HUES64 (cell line): ENCODE results near the gene GBGT1. TPM values are rescaled to one million over a fixed set of nuclear protein-coding genes. Genes with fewer than 3 reads are reported as not detected.
"Not testable (repeated sequence)": the region's sequence is repeated elsewhere in the genome, so short reads cannot be mapped to it uniquely, and the experiment has no call there.

Source experiments
- H3K27ac ChIP-seq: 2 replicates; pipeline ENCODE4 v1.7.0; 2013; ENCODE audit warnings: low read depth, low read length, inconsistent platforms
- H3K27me3 ChIP-seq: 2 replicates; pipeline ENCODE4 v1.6.1; 2013; ENCODE audit warnings: mild to moderate bottlenecking, low read length; ENCODE audit not compliant: insufficient read depth
- H3K36me3 ChIP-seq: 2 replicates; pipeline ENCODE4 v1.6.1; 2013; ENCODE audit warnings: mild to moderate bottlenecking, low read length; ENCODE audit not compliant: insufficient read depth
- H3K4me1 ChIP-seq: 2 replicates; pipeline ENCODE4 v1.6.1; 2013; ENCODE audit warnings: mild to moderate bottlenecking, low read length, moderate library complexity; ENCODE audit not compliant: insufficient read depth
- H3K4me3 ChIP-seq: 2 replicates; pipeline ENCODE4 v1.5.1; 2013; ENCODE audit warnings: mild to moderate bottlenecking, low read length, moderate library complexity
- H3K9ac ChIP-seq: 2 replicates; pipeline ENCODE4 v1.6.1; 2013; ENCODE audit warnings: mild to moderate bottlenecking, low read depth, low read length
- H3K9me3 ChIP-seq: 2 replicates; pipeline ENCODE4 v1.6.1; 2013; ENCODE audit warnings: low read depth, low read length; ENCODE audit not compliant: insufficient read depth
- WGBS: fragments of 150-250, 120-280 bp; methylation state at CpG from one replicate; pipeline ENCODE4 v1.1.7; 2013; ENCODE audit warnings: missing lambda C conversion rate; 5-methylcytosine and 5-hydroxymethylcytosine counted together
- polyA plus RNA-seq, 2 experiments: library from polyadenylated mRNA; stranded (reverse); fragments of 50-300 nt; gene quantifications; one replicate each; pipeline ENCODE4 v1.2.3, GENCODE V29; 2013

The GBGT1 gene
- 4.8 TPM for polyA plus RNA-seq (2013, experiment 1 of 2)
- 4.9 TPM for polyA plus RNA-seq (2013, experiment 2 of 2)

DNA sequence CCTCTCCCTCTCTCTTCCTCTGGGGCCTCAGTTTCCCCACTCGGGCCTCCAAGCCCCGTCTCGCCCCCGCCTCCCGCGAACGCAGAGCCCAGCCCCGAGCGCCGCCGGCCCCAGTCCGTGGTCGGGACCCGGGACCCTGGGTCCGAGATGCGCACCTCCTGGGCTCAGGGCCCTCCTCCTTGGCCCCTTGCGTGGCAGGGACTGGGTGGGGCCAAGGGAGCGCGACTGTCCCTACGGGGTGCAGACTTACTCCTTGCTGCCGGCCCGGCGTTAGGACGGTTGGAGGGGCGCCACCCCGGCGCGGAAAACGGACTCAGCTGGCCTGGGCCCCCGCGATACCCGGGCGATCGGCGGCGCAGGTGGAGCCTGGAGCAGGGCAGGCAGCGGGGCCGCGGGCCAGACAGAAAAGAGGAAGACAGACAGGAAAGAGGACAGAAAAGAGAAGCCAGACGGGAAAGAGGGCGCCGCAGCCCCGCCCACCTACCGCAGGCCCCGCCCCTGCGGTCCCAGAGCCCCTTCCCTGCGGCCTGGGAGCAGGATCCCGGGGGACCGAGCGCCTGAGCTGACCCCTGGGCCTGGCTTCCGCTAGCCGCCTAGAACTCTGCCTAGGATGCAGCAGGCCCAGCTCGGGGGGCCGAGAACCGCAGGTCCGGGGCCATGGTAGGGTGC, at the start of gene GBGT1:
TSS of gene GBGT1 (minus strand) at position 411 of the 669 bp plus-strand sequence. CDS start 1,502 bp downstream, outside the sequence.
- peak within 1 kb of the TSS; percentile 56 for H3K4me3 ChIP-seq
- H3K9ac ChIP-seq, result peak within 1 kb of the TSS; percentile 37
- no peaks in the 10 kb centered on the region for H3K36me3 ChIP-seq
- no peak within 1 kb of the TSS for H3K27ac ChIP-seq
- 3% methylated on average over 56 of the region's 56 CpGs for WGBS
- no peaks in the 10 kb centered on the region for H3K9me3 ChIP-seq
- peaks cover 24% of the 10 kb centered on the region for H3K27me3 ChIP-seq
- no peaks in the 10 kb centered on the region; the same call in 1 of the 2 replicates for H3K4me1 ChIP-seq

GRCh38 chr9:133210609-133211008, 46.9 kb upstream of the GBGT1 start:
- Histone ChIP-seq H3K27ac (no peak overlapping the region), H3K9ac (no peak overlapping the region), H3K36me3 (no peaks in the 10 kb centered on the region), H3K4me1 (no peaks in the 10 kb centered on the region), H3K9me3 (0 out of 2 replicates have a peak, but pooled peaks cover 4% of the 10 kb centered on the region), H3K27me3 (peaks cover 55% of the 10 kb centered on the region), H3K4me3 (no peak overlapping the region)
- 87% methylated on average over 7 of the region's 7 CpGs for WGBS

GRCh38 chr9:133210202-133210532, 46.5 kb upstream of the GBGT1 start:
- H3K9me3 ChIP-seq, result 0 out of 2 replicates have a peak, but pooled peaks cover 4% of the 10 kb centered on the region
- H3K36me3 ChIP-seq, result no peaks in the 10 kb centered on the region
- WGBS, result 78% methylated on average over 7 of the region's 7 CpGs
- peaks cover 55% of the 10 kb centered on the region for H3K27me3 ChIP-seq
- no peak overlapping the region for H3K27ac ChIP-seq
- no peak overlapping the region for H3K9ac ChIP-seq
- H3K4me1 ChIP-seq, result no peaks in the 10 kb centered on the region
- no peak overlapping the region for H3K4me3 ChIP-seq

DNA sequence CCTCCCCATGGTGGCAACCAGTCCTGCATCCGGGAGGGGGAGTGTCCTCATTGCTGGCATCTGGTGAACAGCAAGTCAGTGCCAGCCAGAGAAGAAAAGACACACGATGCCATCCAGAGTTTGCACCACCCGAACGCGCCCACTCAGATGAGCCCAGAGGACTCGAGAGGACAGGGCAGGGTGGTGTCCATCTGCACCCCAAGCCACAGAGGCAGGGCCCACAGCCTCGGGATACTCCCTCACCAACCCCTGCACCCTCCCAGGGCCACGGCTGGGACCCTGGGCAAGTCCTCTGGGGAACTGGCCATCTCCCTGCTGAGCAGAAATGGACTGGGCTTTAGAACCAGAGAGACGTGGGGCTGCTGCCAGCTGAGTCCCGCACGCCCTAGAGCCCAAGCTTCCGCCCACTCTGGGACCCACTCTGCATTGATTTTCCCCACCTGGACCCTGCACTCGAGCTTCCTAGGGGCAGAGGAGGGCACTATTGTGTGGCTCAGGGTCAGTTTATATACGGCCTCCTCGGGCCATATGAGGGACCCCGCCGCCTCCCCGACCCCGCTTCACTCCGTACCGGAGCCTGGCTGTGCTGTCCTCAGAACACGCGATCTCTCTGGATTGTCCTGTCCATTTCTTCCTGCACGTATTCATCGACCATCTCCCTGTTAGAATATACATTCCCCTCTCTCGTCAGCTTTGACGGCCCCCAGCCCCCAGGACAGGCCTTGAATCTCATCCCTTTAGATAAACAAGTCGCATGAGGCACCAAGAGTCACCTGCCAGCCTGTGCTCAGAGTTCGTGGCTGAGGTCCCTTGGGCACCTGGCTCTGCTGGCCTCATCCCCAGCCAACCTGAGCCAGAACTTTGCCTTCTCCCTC, 45.9 kb upstream of the GBGT1 start:
- H3K36me3 ChIP-seq, H3K4me3 ChIP-seq, H3K27ac ChIP-seq, H3K4me1 ChIP-seq, H3K9ac ChIP-seq, H3K9me3 ChIP-seq: not testable (repeated sequence)
- WGBS, result 88% methylated on average over 29 of the region's 29 CpGs
- H3K27me3 ChIP-seq, result peaks cover 52% of the 10 kb centered on the region

- H3K36me3 ChIP-seq, H3K9ac ChIP-seq, H3K9me3 ChIP-seq, H3K4me1 ChIP-seq, H3K27ac ChIP-seq, H3K4me3 ChIP-seq: not testable (repeated sequence)
- WGBS, result no CpG with 5 or more reads among the region's 18 CpGs
- peaks cover 55% of the 10 kb centered on the region for H3K27me3 ChIP-seq
Observed at GRCh38 chr9:133208880-133209300, 45.2 kb upstream of the GBGT1 start, which contains the start of gene OBP2B. Gene OBP2B, minus strand, starts transcription at chr9:133209250. Its CDS starts 51 bp downstream, at chr9:133209199.

DNA sequence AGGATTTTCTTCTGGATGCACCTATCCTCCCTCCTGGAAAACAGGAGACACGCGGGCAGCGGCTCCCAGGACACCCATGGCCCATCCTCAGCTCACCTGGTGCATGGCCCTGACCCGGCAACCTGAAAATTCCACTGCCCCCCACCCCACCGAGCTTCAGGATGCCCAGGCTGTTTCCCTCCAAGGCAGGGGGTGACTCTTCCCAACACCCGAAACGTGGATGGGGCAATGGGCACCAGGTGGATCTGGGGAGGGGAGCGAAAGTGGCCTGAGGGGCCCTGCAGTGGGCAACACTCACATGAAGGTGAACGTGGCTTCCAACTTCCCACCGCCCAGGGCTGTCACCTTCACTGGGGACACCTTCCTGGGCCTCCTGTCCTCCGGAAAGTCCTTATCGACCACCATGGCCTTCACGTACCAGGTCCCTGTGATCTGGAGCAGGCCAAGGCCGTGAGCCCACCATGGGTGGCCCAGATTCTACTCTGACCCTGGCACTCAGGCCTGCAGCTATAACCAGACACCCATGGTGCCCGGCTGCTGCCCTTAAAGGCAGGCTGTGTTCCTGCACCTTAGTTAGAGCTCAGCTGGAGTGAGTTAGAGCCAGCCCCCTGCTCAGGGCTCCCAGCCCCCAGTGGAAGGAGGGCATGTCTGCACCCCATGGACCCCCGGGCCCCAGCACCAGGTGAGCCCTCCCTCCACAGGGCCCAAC, 44.6 kb upstream of the GBGT1 start:
- not testable (repeated sequence) for H3K9ac ChIP-seq, H3K4me3 ChIP-seq, H3K27ac ChIP-seq, H3K4me1 ChIP-seq, H3K36me3 ChIP-seq, H3K9me3 ChIP-seq
- peaks cover 54% of the 10 kb centered on the region for H3K27me3 ChIP-seq
- WGBS, result 85% methylated on average over 9 of the region's 16 CpGs

- no peaks in the 10 kb centered on the region for H3K4me1 ChIP-seq
- peaks cover 58% of the 10 kb centered on the region for H3K27me3 ChIP-seq
- no peak overlapping the region for H3K4me3 ChIP-seq
- H3K27ac ChIP-seq, result no peak overlapping the region
- H3K36me3 ChIP-seq, result no peaks in the 10 kb centered on the region
- no peak overlapping the region for H3K9ac ChIP-seq
- WGBS, result 87% methylated on average over 15 of the region's 16 CpGs
- H3K9me3 ChIP-seq, result no peaks in the 10 kb centered on the region
Observed at GRCh38 chr9:133207540-133208170, 43.9 kb upstream of the GBGT1 start.

- H3K36me3 ChIP-seq, result no peaks in the 10 kb centered on the region
- H3K9ac ChIP-seq, result no peak overlapping the region
- H3K4me1 ChIP-seq, result no peaks in the 10 kb centered on the region
- no peaks in the 10 kb centered on the region for H3K9me3 ChIP-seq
- 93% methylated on average over 14 of the region's 14 CpGs for WGBS
- H3K4me3 ChIP-seq, result no peak overlapping the region
- H3K27ac ChIP-seq, result no peak overlapping the region
- peaks cover 57% of the 10 kb centered on the region for H3K27me3 ChIP-seq
Observed at GRCh38 chr9:133207021-133207531, 43.4 kb upstream of the GBGT1 start.

DNA sequence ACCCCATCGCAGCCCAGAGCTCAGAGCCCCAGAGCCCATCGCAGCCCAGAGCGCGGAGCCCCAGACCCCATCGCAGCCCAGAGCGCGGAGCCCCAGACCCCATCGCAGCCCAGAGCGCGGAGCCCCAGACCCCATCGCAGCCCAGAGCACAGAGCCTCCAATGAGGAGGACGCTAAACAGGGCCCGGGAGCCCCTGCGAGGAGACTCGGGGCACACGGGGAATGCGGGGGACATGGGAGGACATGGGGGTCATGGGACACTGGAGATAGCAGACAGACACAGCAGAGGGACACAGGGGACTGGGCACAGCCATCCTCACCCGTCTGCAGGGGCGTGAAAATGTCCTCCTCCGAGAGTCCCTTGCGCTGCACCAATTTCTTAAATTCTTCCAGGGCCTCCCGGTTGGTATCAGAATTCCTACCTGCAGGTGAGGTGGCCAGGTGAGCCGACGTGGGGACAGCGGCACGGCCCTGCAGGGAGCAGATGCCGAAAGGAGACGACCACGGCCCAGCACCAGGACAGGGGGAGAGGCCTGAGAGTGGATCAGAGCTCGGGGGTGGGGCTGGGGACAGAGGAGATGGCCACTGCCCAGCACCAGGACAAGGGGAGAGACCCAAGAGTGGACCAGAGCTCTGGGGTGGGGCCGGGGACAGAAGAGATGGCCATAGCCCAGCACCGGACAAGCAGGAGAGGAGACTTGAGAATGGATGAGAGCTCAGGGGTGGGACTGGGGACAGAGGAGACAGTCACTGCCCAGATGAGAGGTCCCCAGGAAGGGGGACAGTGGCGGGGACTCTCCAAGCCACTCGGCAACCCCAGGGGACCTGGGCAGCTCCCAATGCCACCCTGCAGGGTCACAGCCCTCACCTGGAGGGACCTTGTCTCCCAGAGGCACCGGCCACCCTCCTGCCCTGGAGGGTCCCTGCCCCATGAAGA, 42.5 kb upstream of the GBGT1 start:
- Histone ChIP-seq H3K4me1 (no peaks in the 10 kb centered on the region), H3K27ac (no peak overlapping the region), H3K36me3 (no peaks in the 10 kb centered on the region), H3K9ac (no peak overlapping the region), H3K9me3 (no peaks in the 10 kb centered on the region), H3K4me3 (no peak overlapping the region), H3K27me3 (peaks cover 55% of the 10 kb centered on the region)
- 91% methylated on average over 35 of the region's 35 CpGs for WGBS

GRCh38 chr9:133205481-133205887, 41.8 kb upstream of the GBGT1 start:
- H3K36me3 ChIP-seq, H3K27ac ChIP-seq, H3K9ac ChIP-seq, H3K4me1 ChIP-seq, H3K9me3 ChIP-seq, H3K4me3 ChIP-seq: not testable (repeated sequence)
- peaks cover 55% of the 10 kb centered on the region for H3K27me3 ChIP-seq
- 81% methylated on average over 14 of the region's 14 CpGs for WGBS
